ENCODE measurements around the gene TBC1D20. TPM values are rescaled to one million over a fixed set of nuclear protein-coding genes. Genes with fewer than 3 reads are reported as not detected.
"Not testable (repeated sequence)": the region's sequence is repeated elsewhere in the genome, so short reads cannot be mapped to it uniquely, and the experiment has no call there.

Gene TBC1D20
- total and polyA plus RNA-seq, 3 donors from 2014 or later: 43.5 to 52.6 (median 45.7) TPM

DNA sequence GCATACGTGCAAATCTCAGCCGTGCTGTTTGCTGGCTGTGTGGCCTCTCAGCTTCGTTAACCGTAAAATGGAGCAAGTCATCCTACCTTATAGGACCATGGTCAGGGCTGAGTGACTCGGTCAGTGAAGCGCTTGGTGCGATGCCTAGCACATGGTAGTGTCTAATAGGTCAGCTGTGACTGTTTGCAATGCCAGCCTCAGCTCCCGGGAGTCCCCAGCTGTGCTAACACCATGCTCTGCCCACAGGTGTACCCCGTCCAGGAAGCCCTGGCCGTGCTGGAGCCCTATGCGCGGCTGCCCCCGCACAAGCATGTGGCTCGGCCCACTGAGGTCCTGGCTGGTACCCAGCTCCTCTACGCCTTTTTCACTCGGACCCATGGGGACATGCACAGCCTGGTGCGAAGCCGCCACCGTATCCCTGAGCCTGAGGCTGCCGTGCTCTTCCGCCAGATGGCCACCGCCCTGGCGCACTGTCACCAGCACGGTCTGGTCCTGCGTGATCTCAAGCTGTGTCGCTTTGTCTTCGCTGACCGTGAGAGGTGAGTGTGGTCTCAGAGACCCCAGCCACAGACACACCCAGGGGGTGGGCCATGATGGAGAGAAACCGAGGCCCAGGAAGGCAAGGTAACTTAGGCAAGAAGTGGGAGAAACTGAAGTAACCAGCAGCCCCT, 71.2 kb downstream of the TBC1D20 start:
- H3K27ac ChIP-seq: no peak overlapping the region
- WGBS, 2 donors: 94% methylated on average over 16 to 29 of the region's 29 CpGs
- no peaks in the 10 kb centered on the region for H3K9me3 ChIP-seq
- no peak for DNase-seq
- H3K27me3 ChIP-seq: no peaks in the 10 kb centered on the region
- H3K4me3 ChIP-seq: no peak overlapping the region
- H3K4me1 ChIP-seq: no peaks in the 10 kb centered on the region
- H3K36me3 ChIP-seq (ENCODE audit: low read depth, missing control alignments): no peaks in the 10 kb centered on the region
- TF ChIP-seq, protein P1, sequence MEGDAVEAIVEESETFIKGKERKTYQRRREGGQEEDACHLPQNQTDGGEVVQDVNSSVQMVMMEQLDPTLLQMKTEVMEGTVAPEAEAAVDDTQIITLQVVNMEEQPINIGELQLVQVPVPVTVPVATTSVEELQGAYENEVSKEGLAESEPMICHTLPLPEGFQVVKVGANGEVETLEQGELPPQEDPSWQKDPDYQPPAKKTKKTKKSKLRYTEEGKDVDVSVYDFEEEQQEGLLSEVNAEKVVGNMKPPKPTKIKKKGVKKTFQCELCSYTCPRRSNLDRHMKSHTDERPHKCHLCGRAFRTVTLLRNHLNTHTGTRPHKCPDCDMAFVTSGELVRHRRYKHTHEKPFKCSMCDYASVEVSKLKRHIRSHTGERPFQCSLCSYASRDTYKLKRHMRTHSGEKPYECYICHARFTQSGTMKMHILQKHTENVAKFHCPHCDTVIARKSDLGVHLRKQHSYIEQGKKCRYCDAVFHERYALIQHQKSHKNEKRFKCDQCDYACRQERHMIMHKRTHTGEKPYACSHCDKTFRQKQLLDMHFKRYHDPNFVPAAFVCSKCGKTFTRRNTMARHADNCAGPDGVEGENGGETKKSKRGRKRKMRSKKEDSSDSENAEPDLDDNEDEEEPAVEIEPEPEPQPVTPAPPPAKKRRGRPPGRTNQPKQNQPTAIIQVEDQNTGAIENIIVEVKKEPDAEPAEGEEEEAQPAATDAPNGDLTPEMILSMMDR (IDR thresholded peaks at IDR 0.05): no peak
- no peak for TF ChIP-seq POLR2A (IDR thresholded peaks at IDR 0.05)
- intact Hi-C loops (cut with DNase I; ENCODE audit: low total_unique reads): no loop called here

DNA sequence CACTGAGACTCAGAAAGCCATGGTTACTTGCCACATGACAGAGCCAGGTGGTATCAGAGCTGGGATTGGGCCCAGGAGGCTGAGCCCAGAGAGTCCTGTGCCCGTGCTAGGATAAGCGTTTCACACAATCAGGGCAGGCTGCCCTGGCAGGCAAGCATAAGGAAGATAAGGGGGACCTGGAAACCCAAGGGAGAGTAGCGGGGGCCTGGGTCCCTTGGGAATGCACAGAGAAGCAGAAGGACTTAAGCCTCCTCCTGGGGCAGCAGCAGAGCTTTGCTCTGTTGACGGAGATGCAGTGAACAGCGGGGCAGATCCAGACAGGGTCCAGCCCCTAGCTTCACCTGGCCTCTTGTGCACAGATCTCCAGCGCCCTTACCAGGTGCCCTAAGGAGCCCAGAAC, 73.1 kb downstream of the TBC1D20 start:
- Histone ChIP-seq H3K27me3 (no peaks in the 10 kb centered on the region), H3K4me3 (no peak overlapping the region), H3K27ac (no peak overlapping the region), H3K9me3 (no peaks in the 10 kb centered on the region), H3K4me1 (no peaks in the 10 kb centered on the region), H3K36me3 (ENCODE audit: low read depth, missing control alignments) (no peaks in the 10 kb centered on the region)
- TF ChIP-seq, protein P1 (IDR thresholded peaks at IDR 0.05): no peak
- TF ChIP-seq POLR2A (IDR thresholded peaks at IDR 0.05): no peak
- intact Hi-C loops (cut with DNase I; ENCODE audit: low total_unique reads): no loop called here
- DNase-seq: no peak
- WGBS, 2 donors: 77 to 80% methylated on average over 3 to 6 of the region's 6 CpGs

DNA sequence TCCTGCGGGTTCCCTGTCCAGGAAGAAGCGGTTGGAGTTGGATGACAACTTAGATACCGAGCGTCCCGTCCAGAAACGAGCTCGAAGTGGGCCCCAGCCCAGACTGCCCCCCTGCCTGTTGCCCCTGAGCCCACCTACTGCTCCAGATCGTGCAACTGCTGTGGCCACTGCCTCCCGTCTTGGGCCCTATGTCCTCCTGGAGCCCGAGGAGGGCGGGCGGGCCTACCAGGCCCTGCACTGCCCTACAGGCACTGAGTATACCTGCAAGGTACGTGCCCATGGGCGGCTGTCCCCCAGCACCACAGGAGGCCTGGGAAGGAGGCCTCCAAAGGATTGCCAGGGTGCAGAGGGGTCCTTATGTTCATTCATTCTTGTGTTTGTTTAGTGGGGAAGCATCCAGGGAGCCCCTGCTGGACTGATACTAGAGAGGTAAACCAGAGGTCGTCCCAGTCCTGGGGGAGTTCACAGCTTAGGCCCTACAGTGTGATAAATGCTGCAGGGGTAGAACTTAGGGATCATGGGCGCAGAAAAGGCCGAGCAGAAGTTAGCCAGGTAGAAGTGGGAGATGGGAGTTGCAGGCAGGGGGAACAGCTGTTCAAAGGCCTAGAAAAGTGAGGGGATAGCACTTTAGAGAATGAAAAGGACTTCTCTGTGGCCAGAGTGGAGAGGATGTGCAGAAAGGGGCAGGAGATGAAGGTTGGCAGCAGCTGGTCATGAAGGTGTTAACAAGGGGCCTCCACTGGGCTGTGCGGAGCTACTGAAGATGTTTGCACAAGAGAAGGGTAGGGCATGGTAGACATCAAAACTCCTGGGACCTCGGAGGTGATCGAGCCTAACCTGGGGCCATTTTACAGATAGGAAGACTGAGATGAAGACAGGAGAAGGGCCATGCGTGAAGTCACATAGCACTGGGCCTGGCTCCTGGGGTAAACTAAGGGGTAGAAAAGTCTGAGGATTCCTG, 74.0 kb downstream of the TBC1D20 start:
- H3K9me3 ChIP-seq: no peaks in the 10 kb centered on the region
- 85 to 87% methylated on average over 21 of the region's 21 CpGs for WGBS, 2 donors
- DNase-seq: no peak
- no peaks in the 10 kb centered on the region for H3K4me1 ChIP-seq
- TF ChIP-seq, protein P1 (IDR thresholded peaks at IDR 0.05): no peak
- TF ChIP-seq POLR2A (IDR thresholded peaks at IDR 0.05): no peak
- no peaks in the 10 kb centered on the region for H3K36me3 ChIP-seq (ENCODE audit: low read depth, missing control alignments)
- intact Hi-C loops (cut with DNase I; ENCODE audit: low total_unique reads): no loop called here
- no peaks in the 10 kb centered on the region for H3K27me3 ChIP-seq
- no peak overlapping the region for H3K4me3 ChIP-seq
- no peak overlapping the region for H3K27ac ChIP-seq

DNA sequence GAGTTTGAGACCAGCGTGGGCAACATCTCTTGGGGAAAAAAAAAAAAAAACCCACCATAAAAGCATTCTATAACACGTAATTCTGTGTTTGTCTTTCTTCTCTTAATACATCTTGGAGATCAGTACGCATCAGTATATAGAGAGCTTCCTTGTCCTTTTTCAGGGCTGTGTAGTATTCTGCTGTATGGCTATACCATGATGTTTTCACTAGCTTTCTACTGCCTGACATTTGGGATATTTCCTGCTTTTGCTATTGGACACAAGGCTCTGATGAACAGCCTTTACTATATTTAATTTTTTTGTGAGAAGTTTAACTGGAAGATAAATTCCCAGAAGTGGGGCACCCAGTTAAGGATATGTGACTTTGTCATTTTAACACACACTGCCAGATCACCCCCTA, 74.8 kb downstream of the TBC1D20 start:
- no peak overlapping the region for H3K4me3 ChIP-seq
- no peak for DNase-seq
- H3K27ac ChIP-seq: no peak overlapping the region
- whole genome bisulfite sequencing, 2 donors: 96% methylated on average over 3 of the region's 3 CpGs
- TF ChIP-seq POLR2A (IDR thresholded peaks at IDR 0.05): no peak
- no peaks in the 10 kb centered on the region for H3K9me3 ChIP-seq
- intact Hi-C loops (cut with DNase I; ENCODE audit: low total_unique reads): no loop called here
- no peaks in the 10 kb centered on the region for H3K36me3 ChIP-seq (ENCODE audit: low read depth, missing control alignments)
- no peaks in the 10 kb centered on the region for H3K4me1 ChIP-seq
- H3K27me3 ChIP-seq: no peaks in the 10 kb centered on the region

DNA sequence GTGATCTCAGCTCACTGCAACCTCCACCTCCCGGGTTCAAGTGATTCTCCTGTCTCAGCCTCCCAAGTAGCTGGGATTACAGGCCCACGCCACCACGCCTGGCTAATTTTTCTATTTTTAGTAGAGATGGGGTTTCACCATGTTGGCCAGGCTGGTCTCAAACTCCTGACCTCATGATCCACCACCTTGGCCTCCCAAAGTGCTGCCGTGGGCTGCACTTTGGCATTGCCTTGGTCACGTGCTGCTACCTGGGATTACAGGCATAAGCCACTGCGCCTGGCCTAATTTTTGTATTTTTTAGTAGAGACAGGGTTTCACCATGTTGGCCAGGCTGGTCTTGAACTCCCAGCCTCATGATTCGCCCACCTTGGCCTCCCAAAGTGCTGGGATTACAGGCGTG, 75.7 kb downstream of the TBC1D20 start:
- H3K27ac ChIP-seq; intact Hi-C loops (cut with DNase I; ENCODE audit: low total_unique reads); H3K4me1 ChIP-seq; H3K27me3 ChIP-seq; H3K36me3 ChIP-seq (ENCODE audit: low read depth, missing control alignments); H3K4me3 ChIP-seq; DNase-seq; H3K9me3 ChIP-seq: not testable (repeated sequence)
- WGBS, 2 donors: 95 to 97% methylated on average over 8 of the region's 8 CpGs

Small RNAs within 50 kb of the gene (small RNA-seq; reads per million reads assigned to genes)
- 0 reads per million in 2 donors for gene RF00019

Other genes with a start within 250 kb of the TBC1D20 start
- gene DEFB129, start 235.3 kb downstream of the TBC1D20 start, total RNA-seq: not detected
- gene DEFB129, start 235.3 kb downstream of the TBC1D20 start, polyA plus RNA-seq (ENCODE audit: insufficient read depth, low read depth, low replicate concordance): not detected
- not detected for gene DEFB132, start 204.8 kb downstream of the TBC1D20 start, total RNA-seq
- not detected for gene DEFB132, start 204.8 kb downstream of the TBC1D20 start, polyA plus RNA-seq (ENCODE audit: insufficient read depth, low read depth, low replicate concordance)
- gene C20orf96, start 171.8 kb downstream of the TBC1D20 start, total RNA-seq: 10 to 100 TPM; 16.7 to 32.0 TPM
- gene C20orf96, start 171.8 kb downstream of the TBC1D20 start, polyA plus RNA-seq (ENCODE audit: insufficient read depth, low read depth, low replicate concordance): 46.3 TPM
- gene ZCCHC3, start 165.0 kb downstream of the TBC1D20 start, total RNA-seq: 10 to 100 TPM; 29.1 to 34.9 TPM
- gene ZCCHC3, start 165.0 kb downstream of the TBC1D20 start, polyA plus RNA-seq (ENCODE audit: insufficient read depth, low read depth, low replicate concordance): 21.2 TPM
- 10 to 100 TPM; 19.2 to 23.8 TPM for gene SOX12, start 137.0 kb downstream of the TBC1D20 start, total RNA-seq
- gene SOX12, start 137.0 kb downstream of the TBC1D20 start, polyA plus RNA-seq (ENCODE audit: insufficient read depth, low read depth, low replicate concordance): 13.4 TPM
- 10 to 100 TPM; 62.4 to 79.0 TPM for gene NRSN2, start 115.4 kb downstream of the TBC1D20 start, total RNA-seq
- 49.4 TPM for gene NRSN2, start 115.4 kb downstream of the TBC1D20 start, polyA plus RNA-seq (ENCODE audit: insufficient read depth, low read depth, low replicate concordance)
- 1 to 10 TPM; 2.9 to 3.6 TPM for gene TRIB3, start 81.8 kb downstream of the TBC1D20 start, total RNA-seq
- 2.8 TPM for gene TRIB3, start 81.8 kb downstream of the TBC1D20 start, polyA plus RNA-seq (ENCODE audit: insufficient read depth, low read depth, low replicate concordance)
- 10 to 100 TPM; 87.2 to 93.7 TPM for gene RBCK1, start 54.2 kb downstream of the TBC1D20 start, total RNA-seq
- 77.8 TPM for gene RBCK1, start 54.2 kb downstream of the TBC1D20 start, polyA plus RNA-seq (ENCODE audit: insufficient read depth, low read depth, low replicate concordance)
- 100 to 1,000 TPM; 143 to 172 TPM for gene CSNK2A1, start 81.3 kb upstream of the TBC1D20 start, total RNA-seq
- gene CSNK2A1, start 81.3 kb upstream of the TBC1D20 start, polyA plus RNA-seq (ENCODE audit: insufficient read depth, low read depth, low replicate concordance): 192 TPM
- gene TCF15, start 147.8 kb upstream of the TBC1D20 start, total RNA-seq: 1 to 10 TPM; 2.7 to 3.7 TPM
- 2.0 TPM for gene TCF15, start 147.8 kb upstream of the TBC1D20 start, polyA plus RNA-seq (ENCODE audit: insufficient read depth, low read depth, low replicate concordance)
- 10 to 100 TPM; 26.9 to 29.8 TPM for gene SRXN1, start 190.7 kb upstream of the TBC1D20 start, total RNA-seq
- 20.6 TPM for gene SRXN1, start 190.7 kb upstream of the TBC1D20 start, polyA plus RNA-seq (ENCODE audit: insufficient read depth, low read depth, low replicate concordance)
- under 1 TPM; 0.19 to 0.39 TPM for gene SCRT2, start 213.3 kb upstream of the TBC1D20 start, total RNA-seq
- 0.13 TPM for gene SCRT2, start 213.3 kb upstream of the TBC1D20 start, polyA plus RNA-seq (ENCODE audit: insufficient read depth, low read depth, low replicate concordance)